ENCODE results near the gene HPS5.
"Not testable (repeated sequence)": the region's sequence is repeated elsewhere in the genome, so short reads cannot be mapped to it uniquely, and the experiment has no call there.

Gene HPS5

DNA sequence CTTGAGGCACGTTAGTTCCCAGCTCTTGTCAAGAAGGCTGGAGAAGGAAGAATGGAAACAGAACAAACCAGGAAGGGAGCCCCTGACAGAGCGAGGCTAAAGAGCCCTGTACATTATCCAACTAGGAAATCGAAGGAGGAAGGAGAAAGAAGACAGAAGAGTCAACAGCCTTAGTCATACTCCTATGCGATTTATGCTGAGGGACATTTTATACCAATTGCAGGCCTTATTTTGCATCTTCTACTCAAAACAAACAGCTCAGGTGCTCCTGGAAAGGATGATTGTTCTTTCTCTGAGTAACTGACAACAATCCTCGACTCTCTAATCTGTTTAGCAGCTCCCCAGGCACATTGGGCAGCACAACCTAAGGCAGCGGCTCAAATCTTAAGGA lies 74.8 kb downstream of the HPS5 start:
- not testable (repeated sequence) for H3K27me3 ChIP-seq (ENCODE audit: insufficient read depth, low read length, poor library complexity); H2BK5ac ChIP-seq (ENCODE audit: low read length); H3K4me1 ChIP-seq (ENCODE audit: control insufficient read depth, low read depth, low read length); H3K27ac ChIP-seq (ENCODE audit: low read depth, low read length); H2BK15ac ChIP-seq (replicated peaks; ENCODE audit: low read depth); H3K4ac ChIP-seq (ENCODE audit: low read depth, low read length); H3K79me1 ChIP-seq (ENCODE audit: low read length); H3K4me3 ChIP-seq (ENCODE audit: low read length); H4K5ac ChIP-seq (ENCODE audit: low read length); DNase-seq; H2AK5ac ChIP-seq (ENCODE audit: low read length); H3K9ac ChIP-seq (ENCODE audit: low read length); H3K4me2 ChIP-seq (ENCODE audit: low read length); H3K18ac ChIP-seq (ENCODE audit: low read length); H3K23ac ChIP-seq (ENCODE audit: low read length); H4K8ac ChIP-seq (ENCODE audit: low read depth, low read length); H2BK120ac ChIP-seq (ENCODE audit: low read depth, low read length); H3K79me2 ChIP-seq (ENCODE audit: control insufficient read depth, insufficient read depth, low read length); H3K36me3 ChIP-seq (ENCODE audit: control insufficient read depth, insufficient read depth, low read length); H3K56ac ChIP-seq (ENCODE audit: low read length)
- WGBS (ENCODE audit: extremely low coverage, insufficient coverage, low lambda C conversion rate): no CpG with 5 or more reads among the region's 6 CpGs

DNA sequence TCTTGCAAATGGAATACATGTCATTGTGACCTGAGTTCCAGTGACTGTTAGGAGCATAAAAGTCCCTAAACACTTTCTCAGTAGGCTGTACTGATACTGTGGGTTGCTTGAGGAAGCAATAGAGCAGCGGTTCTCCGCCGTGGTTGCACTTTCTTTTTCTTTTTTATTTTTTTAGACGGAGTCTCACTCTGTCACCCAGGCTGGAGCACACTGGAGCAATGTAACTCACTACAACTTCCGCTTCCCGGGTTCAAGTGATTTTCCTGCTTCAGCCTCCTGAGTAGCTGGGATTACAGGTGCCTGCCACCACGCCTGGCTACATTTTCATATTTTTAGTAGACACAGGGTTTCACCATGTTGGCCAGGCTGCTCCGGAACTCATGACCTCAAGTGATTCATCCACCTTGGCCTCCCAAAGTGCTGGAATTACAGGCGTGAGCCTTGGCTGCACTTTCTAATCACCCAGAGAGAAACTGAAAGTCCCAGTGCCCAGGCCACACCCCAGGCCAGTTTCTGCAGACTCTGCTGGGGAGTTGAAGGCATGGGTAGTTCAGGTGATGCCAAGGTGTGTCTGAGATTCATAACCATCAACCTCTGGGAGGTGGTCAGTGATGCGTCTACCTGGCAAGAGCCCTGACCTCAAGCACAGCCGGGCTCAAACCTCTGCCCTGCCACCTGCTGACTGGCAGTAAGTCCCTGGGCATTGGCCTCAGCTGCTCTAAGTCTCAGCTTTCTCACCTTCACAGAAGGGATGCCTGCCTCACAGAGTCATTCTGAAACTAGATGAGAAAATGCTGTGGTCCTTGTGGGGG lies 75.4 kb downstream of the HPS5 start:
- not testable (repeated sequence) for H2BK5ac ChIP-seq (ENCODE audit: low read length); H2BK120ac ChIP-seq (ENCODE audit: low read depth, low read length); H3K18ac ChIP-seq (ENCODE audit: low read length); H3K9ac ChIP-seq (ENCODE audit: low read length); H3K79me2 ChIP-seq (ENCODE audit: control insufficient read depth, insufficient read depth, low read length); H3K27ac ChIP-seq (ENCODE audit: low read depth, low read length); H3K27me3 ChIP-seq (ENCODE audit: insufficient read depth, low read length, poor library complexity); H3K4me1 ChIP-seq (ENCODE audit: control insufficient read depth, low read depth, low read length); H3K56ac ChIP-seq (ENCODE audit: low read length); H3K23ac ChIP-seq (ENCODE audit: low read length); H2BK15ac ChIP-seq (replicated peaks; ENCODE audit: low read depth); H3K36me3 ChIP-seq (ENCODE audit: control insufficient read depth, insufficient read depth, low read length); H3K4me3 ChIP-seq (ENCODE audit: low read length); H2AK5ac ChIP-seq (ENCODE audit: low read length); H4K8ac ChIP-seq (ENCODE audit: low read depth, low read length); H3K4me2 ChIP-seq (ENCODE audit: low read length); H4K5ac ChIP-seq (ENCODE audit: low read length); H3K79me1 ChIP-seq (ENCODE audit: low read length); DNase-seq; H3K4ac ChIP-seq (ENCODE audit: low read depth, low read length)
- no CpG with 5 or more reads among the region's 11 CpGs for WGBS (ENCODE audit: extremely low coverage, insufficient coverage, low lambda C conversion rate)

GRCh38 chr11:18245396-18245795 lies 76.5 kb downstream of the HPS5 start:
- H4K5ac ChIP-seq (ENCODE audit: low read length): no peak overlapping the region
- H3K4me3 ChIP-seq (ENCODE audit: low read length): no peak overlapping the region
- no peaks in the 10 kb centered on the region for H3K4me1 ChIP-seq (ENCODE audit: control insufficient read depth, low read depth, low read length)
- H3K4ac ChIP-seq (ENCODE audit: low read depth, low read length): no peak overlapping the region
- no peak overlapping the region for H3K18ac ChIP-seq (ENCODE audit: low read length)
- no peak overlapping the region for H2BK120ac ChIP-seq (ENCODE audit: low read depth, low read length)
- WGBS (ENCODE audit: extremely low coverage, insufficient coverage, low lambda C conversion rate): no CpG with 5 or more reads among the region's 6 CpGs
- no peaks in the 10 kb centered on the region for H3K79me1 ChIP-seq (ENCODE audit: low read length)
- H3K27ac ChIP-seq (ENCODE audit: low read depth, low read length): no peak overlapping the region
- no peak for DNase-seq
- no peak overlapping the region for H2BK15ac ChIP-seq (replicated peaks; ENCODE audit: low read depth)
- no peaks in the 10 kb centered on the region for H3K36me3 ChIP-seq (ENCODE audit: control insufficient read depth, insufficient read depth, low read length)
- no peak overlapping the region for H2BK5ac ChIP-seq (ENCODE audit: low read length)
- no peak overlapping the region for H3K9ac ChIP-seq (ENCODE audit: low read length)
- no peak overlapping the region for H3K4me2 ChIP-seq (ENCODE audit: low read length)
- no peak overlapping the region for H2AK5ac ChIP-seq (ENCODE audit: low read length)
- H3K27me3 ChIP-seq (ENCODE audit: insufficient read depth, low read length, poor library complexity): no peaks in the 10 kb centered on the region
- H3K79me2 ChIP-seq (ENCODE audit: control insufficient read depth, insufficient read depth, low read length): no peaks in the 10 kb centered on the region
- H4K8ac ChIP-seq (ENCODE audit: low read depth, low read length): no peak overlapping the region
- no peak overlapping the region for H3K56ac ChIP-seq (ENCODE audit: low read length)
- H3K23ac ChIP-seq (ENCODE audit: low read length): no peak overlapping the region

GRCh38 chr11:18243783-18244362 lies 78.1 kb downstream of the HPS5 start:
- no peak overlapping the region for H3K23ac ChIP-seq (ENCODE audit: low read length)
- H2BK120ac ChIP-seq (ENCODE audit: low read depth, low read length): no peak overlapping the region
- no peak overlapping the region for H3K4me2 ChIP-seq (ENCODE audit: low read length)
- H4K8ac ChIP-seq (ENCODE audit: low read depth, low read length): no peak overlapping the region
- no peak overlapping the region for H2AK5ac ChIP-seq (ENCODE audit: low read length)
- no peaks in the 10 kb centered on the region for H3K27me3 ChIP-seq (ENCODE audit: insufficient read depth, low read length, poor library complexity)
- DNase-seq: peak; percentile 83
- H2BK15ac ChIP-seq (replicated peaks; ENCODE audit: low read depth): no peak overlapping the region
- no peak overlapping the region for H2BK5ac ChIP-seq (ENCODE audit: low read length)
- H3K79me2 ChIP-seq (ENCODE audit: control insufficient read depth, insufficient read depth, low read length): no peaks in the 10 kb centered on the region
- WGBS (ENCODE audit: extremely low coverage, insufficient coverage, low lambda C conversion rate): no CpG with 5 or more reads among the region's 1 CpG
- H3K9ac ChIP-seq (ENCODE audit: low read length): no peak overlapping the region
- no peaks in the 10 kb centered on the region for H3K79me1 ChIP-seq (ENCODE audit: low read length)
- H3K4ac ChIP-seq (ENCODE audit: low read depth, low read length): no peak overlapping the region
- H3K4me3 ChIP-seq (ENCODE audit: low read length): no peak overlapping the region
- no peak overlapping the region for H3K18ac ChIP-seq (ENCODE audit: low read length)
- H3K36me3 ChIP-seq (ENCODE audit: control insufficient read depth, insufficient read depth, low read length): no peaks in the 10 kb centered on the region
- H3K56ac ChIP-seq (ENCODE audit: low read length): no peak overlapping the region
- no peak overlapping the region for H3K27ac ChIP-seq (ENCODE audit: low read depth, low read length)
- no peak overlapping the region for H4K5ac ChIP-seq (ENCODE audit: low read length)
- no peaks in the 10 kb centered on the region for H3K4me1 ChIP-seq (ENCODE audit: control insufficient read depth, low read depth, low read length)

- Histone ChIP-seq H2BK15ac (replicated peaks; ENCODE audit: low read depth) (no peak overlapping the region), H3K56ac (ENCODE audit: low read length) (no peak overlapping the region)
These were observed 82.3 kb downstream of the HPS5 start for GRCh38 chr11:18239655-18240054.

More at GRCh38 chr11:18239655-18240054, 82.3 kb downstream of the HPS5 start:
- Histone ChIP-seq H3K27ac (ENCODE audit: low read depth, low read length) (no peak overlapping the region), H3K4me3 (ENCODE audit: low read length) (no peak overlapping the region), H3K18ac (ENCODE audit: low read length) (no peak overlapping the region), H3K36me3 (ENCODE audit: control insufficient read depth, insufficient read depth, low read length) (no peaks in the 10 kb centered on the region), H4K5ac (ENCODE audit: low read length) (no peak overlapping the region), H2AK5ac (ENCODE audit: low read length) (no peak overlapping the region), H3K79me2 (ENCODE audit: control insufficient read depth, insufficient read depth, low read length) (no peaks in the 10 kb centered on the region), H2BK120ac (ENCODE audit: low read depth, low read length) (no peak overlapping the region), H3K23ac (ENCODE audit: low read length) (no peak overlapping the region), H3K27me3 (ENCODE audit: insufficient read depth, low read length, poor library complexity) (no peaks in the 10 kb centered on the region), H4K8ac (ENCODE audit: low read depth, low read length) (no peak overlapping the region), H3K4me1 (ENCODE audit: control insufficient read depth, low read depth, low read length) (no peaks in the 10 kb centered on the region), H3K4me2 (ENCODE audit: low read length) (no peak overlapping the region), H2BK5ac (ENCODE audit: low read length) (no peak overlapping the region), H3K79me1 (ENCODE audit: low read length) (no peaks in the 10 kb centered on the region), H3K4ac (ENCODE audit: low read depth, low read length) (no peak overlapping the region), H3K9ac (ENCODE audit: low read length) (no peak overlapping the region)
- no peak for DNase-seq
- no CpG with 5 or more reads among the region's 1 CpG for WGBS (ENCODE audit: extremely low coverage, insufficient coverage, low lambda C conversion rate)
